NCI-H187 (cell line): ENCODE data around the gene SLC8B1.

Experiments used
- DNase-seq, 2 experiments: peaks; one replicate each; lab custom pipeline; 2025; lab: John Stamatoyannopoulos, UW

SLC8B1 gene

GRCh38 chr12:113318900-113319628, 15.8 kb downstream of the SLC8B1 start:
- DNase-seq = no peak

- no peak for DNase-seq
These were observed 16.8 kb downstream of the SLC8B1 start for GRCh38 chr12:113318046-113318656.

GRCh38 chr12:113317122-113317521, 17.8 kb downstream of the SLC8B1 start:
- DNase-seq = no peak

GRCh38 chr12:113316155-113316554, 18.8 kb downstream of the SLC8B1 start:
- no peak for DNase-seq

- no peak for DNase-seq
These were observed 19.6 kb downstream of the SLC8B1 start for GRCh38 chr12:113315358-113315757.

GRCh38 chr12:113314121-113314529, 20.8 kb downstream of the SLC8B1 start:
- DNase-seq = no peak

GRCh38 chr12:113310489-113310888, 24.4 kb downstream of the SLC8B1 start:
- DNase-seq = no peak

- DNase-seq = no peak
These were observed 28.5 kb downstream of the SLC8B1 start for GRCh38 chr12:113306382-113306781.

- no peak for DNase-seq
These were observed 29.5 kb downstream of the SLC8B1 start for GRCh38 chr12:113305281-113305856.

GRCh38 chr12:113302886-113303640, 31.8 kb downstream of the SLC8B1 start:
- no peak for DNase-seq

GRCh38 chr12:113302466-113302865, 32.4 kb downstream of the SLC8B1 start:
- DNase-seq = no peak

GRCh38 chr12:113301811-113302210, 33.1 kb downstream of the SLC8B1 start:
- no peak for DNase-seq

- DNase-seq = no peak
These were observed 35.2 kb downstream of the SLC8B1 start for GRCh38 chr12:113299619-113300237.

GRCh38 chr12:113298861-113299545, 35.9 kb downstream of the SLC8B1 start:
- no peak for DNase-seq

- DNase-seq = no peak
These were observed 36.5 kb downstream of the SLC8B1 start for GRCh38 chr12:113298472-113298817.

- no peak for DNase-seq
These were observed 37.1 kb downstream of the SLC8B1 start for GRCh38 chr12:113297621-113298471.

GRCh38 chr12:113297214-113297587, 37.7 kb downstream of the SLC8B1 start:
- DNase-seq = no peak

GRCh38 chr12:113296557-113297213, 38.2 kb downstream of the SLC8B1 start:
- no peak for DNase-seq

- DNase-seq = no peak
These were observed 38.9 kb downstream of the SLC8B1 start for GRCh38 chr12:113295886-113296556.

- no peak for DNase-seq
These were observed 41.8 kb downstream of the SLC8B1 start for GRCh38 chr12:113293100-113293499.
